Medulla oblongata (tissue), 1 donor: Measurements from ENCODE around the gene RADX.

Source experiments
- DNase-seq: peaks from one replicate; pipeline ENCODE4 v3.0.0-alpha.2; 2015; ENCODE audit errors: extremely low spot score

The RADX gene

DNA sequence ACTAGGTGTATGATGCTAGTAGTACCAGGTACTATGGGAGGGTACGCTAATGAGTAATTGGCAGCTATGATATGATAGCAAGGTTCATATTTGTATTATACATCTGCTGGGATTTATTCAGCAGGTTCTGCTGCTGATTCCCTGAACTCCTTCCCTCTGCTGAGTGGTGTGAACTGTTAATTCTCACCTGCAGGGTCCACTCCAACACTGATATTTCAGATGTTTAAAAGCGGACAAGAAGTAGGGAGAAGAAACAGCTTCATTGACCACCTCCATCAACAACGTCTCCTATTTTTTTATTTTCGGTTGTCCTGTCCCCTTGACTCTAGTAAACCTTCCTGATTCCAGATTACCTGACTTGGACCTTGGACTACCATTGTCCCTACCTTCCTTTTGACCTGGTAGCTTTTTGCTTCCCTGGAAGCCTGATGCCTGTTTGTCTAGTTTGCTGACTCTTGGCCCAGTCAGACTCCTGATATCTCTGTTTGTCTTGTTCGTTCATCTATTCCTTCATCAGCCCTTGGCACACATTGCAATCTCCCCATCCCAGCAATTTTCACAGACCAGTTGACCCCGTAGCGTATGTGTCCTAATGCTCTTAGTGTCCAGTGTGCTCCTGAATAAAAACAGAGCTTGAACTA lies 80.8 kb downstream of the RADX start:
- DNase-seq, result no peak

DNA sequence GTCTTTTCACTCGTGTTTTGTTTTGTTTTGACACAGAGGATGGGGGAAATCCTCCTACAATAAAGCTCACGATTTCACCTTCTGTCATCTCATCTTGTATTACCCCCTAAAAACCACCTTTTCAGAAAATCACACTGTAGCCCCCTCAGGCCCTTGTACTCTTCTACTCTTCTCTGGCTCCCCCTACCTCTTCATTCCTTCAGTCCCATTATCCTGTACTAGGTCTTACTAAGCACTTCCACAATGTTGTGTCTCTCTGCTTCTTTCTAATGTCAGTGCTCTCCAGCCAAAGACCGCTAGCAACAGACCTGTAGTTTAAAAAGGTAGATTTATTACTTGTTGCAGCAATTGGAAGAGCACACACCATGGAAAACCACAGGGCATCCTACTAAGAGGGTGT lies 84.7 kb downstream of the RADX start:
- no peak for DNase-seq

DNA sequence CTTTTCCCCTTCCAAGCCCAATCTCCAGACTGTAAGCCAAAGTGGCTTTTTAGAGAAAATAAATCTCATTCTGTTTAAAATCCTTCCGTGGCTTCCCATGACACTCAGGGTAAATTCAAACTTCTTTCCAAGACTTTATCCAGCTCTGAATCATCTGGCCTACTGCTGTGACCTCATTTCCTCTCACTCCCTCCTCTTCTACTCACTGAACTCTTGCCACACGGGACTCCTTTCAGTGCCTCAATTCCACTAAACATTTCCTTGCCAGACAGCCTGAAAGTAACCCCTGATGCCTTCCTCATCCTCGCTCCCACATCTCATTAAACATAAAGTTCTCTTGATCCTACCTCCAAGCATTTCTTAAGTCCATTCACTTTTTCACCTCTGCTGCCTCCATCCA lies 86.9 kb downstream of the RADX start:
- DNase-seq, result no peak

DNA sequence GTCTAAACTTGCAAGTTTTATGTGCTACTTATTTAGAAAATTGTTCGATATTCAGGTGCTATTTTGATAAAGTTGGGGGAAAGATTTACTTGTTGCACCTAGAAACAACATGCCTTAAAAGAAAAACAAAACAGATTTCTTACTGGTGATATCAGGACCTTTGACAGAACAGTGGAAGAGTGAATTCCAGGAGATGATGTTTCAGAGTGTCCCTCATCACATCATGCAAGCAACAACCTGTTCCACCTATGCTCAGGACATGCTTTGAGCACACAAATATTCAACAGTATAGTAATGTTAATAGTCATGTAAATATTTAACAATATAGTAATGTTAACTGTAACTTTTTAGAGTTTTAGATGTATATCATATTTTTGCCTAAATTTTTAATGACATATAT lies 90.9 kb downstream of the RADX start:
- DNase-seq, result no peak

DNA sequence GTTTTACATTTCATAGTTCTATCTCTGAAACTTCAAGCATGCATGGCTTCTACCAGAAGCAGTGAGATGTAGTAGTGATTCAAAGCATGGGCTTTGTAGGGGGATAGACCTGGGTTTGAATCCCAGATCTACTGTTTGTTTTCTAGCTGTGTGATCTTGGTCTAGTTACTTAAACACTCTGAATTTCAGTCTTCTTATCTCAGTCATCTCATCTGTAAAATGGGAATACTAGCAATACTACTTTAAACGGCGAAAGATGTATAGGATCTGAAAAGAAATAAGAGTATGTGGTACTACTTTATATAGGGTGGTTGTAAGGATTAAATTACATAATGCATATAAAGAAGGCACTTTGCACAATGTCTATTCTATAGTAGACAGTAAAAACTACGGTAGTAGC lies 94.7 kb downstream of the RADX start:
- DNase-seq, result no peak

DNA sequence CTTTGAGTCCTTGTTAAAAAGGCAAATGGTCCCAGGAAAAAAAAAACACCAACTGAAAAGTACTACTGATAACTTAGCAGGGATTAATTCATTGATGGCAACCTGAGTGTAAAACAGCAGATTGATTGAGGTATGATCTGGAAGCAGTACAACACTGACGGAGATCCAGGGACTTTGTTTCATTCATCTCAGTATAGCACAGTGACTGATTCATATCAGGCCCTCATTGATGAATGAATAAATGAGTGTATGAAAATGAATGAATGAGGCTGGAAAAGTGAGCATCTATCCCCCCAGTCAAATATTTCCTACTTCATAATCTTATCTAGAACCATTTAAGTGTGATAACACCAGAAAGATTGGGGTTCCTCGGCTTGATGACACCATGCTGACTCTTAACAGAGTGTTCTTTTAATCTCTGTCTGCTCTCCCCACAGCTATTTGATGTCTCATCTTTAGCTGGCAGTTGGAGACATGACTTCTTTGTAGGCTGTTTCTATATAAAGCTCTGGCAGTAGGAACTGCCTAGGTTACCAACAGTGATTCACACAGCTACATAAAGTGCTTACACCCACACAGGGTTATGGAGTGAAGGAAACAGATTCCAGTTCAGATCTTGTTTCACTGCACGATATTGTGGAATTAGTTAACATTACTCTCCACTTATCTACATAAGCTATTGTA lies 96.1 kb downstream of the RADX start:
- DNase-seq, result no peak

DNA sequence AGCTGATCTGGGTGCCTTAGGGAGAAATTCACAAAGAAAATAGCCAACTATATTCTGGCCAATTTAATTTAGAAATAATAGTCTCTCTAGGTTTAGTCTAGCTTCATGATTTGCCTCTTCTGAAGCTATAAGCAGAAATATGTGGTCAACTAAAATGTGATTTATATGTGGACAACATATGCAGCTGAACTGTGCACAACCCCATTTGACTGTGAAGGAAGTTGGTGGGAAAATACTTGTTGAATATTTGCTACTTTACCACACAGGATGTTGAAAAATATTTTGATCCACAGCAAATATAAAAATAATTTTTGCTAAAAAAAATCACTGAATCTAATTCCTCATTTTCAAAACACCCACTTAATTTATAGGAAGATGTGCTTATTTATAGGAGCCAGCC lies 99.0 kb downstream of the RADX start:
- no peak for DNase-seq

DNA sequence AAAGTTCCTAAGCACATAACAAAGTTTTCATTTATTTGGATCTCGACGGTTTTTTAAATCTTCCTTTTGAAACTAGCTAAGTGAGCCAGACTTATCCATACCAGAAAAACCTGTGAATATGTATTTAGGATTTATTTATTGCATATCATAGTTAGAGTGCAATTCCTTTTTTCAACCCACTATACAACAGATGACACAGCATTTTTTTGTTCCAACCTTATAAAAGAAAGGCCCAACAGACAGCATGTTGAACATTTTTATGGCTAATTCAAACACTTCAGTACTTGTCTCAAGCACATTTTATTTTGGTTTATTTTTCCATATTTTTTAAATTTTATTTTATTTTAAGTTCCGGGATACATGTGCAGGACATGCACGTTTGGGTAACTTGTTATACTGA lies 99.6 kb downstream of the RADX start:
- DNase-seq, result no peak

DNA sequence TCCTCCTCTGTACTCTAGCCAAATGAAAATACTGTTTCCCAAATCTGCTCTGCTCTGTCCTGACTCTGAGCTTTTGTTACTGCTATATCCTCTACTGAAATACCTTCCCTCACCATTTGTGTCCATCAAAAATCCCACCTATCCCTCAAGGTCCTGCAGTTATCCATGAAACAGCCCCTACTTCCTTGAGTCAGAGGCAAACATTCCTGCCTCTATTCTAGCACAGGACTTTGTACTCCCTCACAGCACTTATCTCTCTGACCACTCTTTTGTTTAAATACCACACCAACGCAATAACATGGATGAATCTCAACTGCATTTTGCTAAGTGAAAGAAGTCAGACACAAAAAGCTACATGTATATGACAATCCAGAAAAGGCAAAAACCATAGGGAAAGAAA lies 104.2 kb downstream of the RADX start:
- no peak for DNase-seq

DNA sequence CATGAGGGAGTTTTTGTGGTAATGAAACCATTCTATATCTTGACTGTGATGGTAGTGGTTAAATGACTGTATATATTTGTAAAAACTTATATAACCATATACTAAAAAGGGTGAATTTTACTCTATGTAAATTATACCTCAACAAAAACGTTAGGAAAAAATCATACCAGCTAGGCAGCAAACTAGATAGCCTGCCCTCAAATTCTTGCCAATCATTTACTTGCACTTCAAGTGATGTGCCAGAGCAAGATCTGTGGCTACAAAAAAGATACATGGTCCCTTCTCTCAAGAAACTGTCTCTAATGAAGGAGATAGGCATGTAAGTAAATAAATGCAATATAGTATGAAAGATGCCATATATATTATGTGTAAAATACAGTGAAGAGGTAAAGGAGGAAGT lies 104.7 kb downstream of the RADX start:
- no peak for DNase-seq

DNA sequence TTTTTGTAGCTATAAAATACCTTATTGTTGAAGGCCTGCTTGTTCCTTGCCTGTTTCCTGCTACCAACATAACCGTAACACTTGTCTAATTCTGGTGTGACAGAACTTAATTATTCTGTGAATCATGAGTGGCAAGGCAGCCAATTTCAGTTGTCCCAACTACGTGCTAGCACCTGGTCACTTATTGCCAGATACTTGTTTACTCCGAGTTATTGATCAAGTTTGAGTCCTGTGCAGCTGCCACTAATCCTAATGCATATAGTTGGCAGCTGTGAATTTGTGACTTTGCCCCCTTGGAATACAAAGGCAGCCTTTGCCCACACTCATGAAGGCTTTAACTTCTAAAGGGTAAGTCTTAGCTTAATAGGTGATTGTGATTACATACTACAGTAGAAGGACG lies 106.9 kb downstream of the RADX start:
- no peak for DNase-seq

DNA sequence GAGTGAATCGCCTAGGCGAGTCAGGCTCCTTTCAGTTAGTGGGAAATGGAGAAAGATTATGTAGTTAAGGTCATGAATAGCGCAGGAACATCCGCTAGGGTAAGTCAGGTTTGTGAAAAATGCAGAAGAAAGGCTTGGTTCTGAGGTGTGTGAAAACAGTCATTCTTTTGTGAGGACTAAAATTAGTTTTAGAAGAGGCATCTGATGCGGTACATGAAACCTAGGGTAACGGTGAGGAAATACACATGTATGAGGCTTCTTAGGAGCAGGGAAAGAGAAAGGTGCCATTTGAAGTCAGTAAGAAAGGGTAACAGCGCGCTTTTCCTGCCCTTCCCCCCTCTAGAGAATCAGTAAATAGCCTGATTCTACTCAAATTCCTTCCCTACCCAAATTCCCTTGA lies 114.2 kb downstream of the RADX start:
- no peak for DNase-seq

DNA sequence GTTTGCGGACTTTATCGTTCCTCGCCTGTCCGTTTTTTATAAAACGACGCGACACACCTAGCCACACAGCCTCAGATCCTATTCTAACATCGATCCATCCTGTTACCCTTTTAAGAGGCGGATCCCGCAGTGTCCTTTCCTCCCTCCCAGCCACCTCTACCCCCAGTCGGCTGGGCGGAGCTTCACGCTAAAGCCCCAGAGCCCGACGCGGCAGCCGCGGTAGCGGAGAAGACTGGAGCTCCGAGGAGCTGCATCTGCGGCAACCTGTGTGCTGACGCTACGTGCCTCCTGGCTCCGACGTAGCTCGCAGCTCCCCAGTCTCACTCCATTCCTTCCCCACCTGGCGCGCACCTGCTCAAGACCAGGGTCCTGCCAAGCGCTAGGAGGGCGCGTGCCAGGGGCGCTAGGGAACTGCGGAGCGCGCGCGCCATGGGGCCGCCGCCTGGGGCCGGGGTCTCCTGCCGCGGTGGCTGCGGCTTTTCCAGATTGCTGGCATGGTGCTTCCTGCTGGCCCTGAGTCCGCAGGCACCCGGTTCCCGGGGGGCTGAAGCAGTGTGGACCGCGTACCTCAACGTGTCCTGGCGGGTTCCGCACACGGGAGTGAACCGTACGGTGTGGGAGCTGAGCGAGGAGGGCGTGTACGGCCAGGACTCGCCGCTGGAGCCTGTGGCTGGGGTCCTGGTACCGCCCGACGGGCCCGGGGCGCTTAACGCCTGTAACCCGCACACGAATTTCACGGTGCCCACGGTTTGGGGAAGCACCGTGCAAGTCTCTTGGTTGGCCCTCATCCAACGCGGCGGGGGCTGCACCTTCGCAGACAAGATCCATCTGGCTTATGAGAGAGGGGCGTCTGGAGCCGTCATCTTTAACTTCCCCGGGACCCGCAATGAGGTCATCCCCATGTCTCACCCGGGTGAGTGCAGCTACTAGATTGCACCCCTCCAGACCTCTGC lies 115.0 kb downstream of the RADX start, which contains the start of gene RNF128:
Gene RNF128 (plus strand): TSS at position 217 of the 953 bp plus-strand sequence. CDS start 213 bp downstream, at position 430.
- DNase-seq, result no peak

DNA sequence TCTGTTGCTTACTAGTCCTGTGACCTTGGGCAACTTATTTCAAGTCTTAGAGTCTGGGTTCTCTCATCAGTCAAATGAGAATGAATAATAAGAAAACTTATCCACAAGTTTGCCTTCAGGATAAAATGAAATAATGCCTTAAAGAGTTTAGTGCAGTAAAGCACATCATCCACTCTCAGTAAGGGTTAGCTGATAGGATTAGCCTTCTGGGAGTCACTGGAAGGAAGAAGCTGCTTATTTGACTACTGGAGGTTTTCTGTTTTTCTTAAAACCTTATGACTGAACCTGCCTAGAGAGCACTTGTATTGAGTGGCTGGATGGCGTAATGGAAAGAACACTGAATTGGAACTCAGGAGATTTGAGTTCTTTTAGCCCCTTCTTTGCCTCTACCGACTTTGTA lies 116.6 kb downstream of the RADX start:
- no peak for DNase-seq
